Mesenteric fat pad (tissue), 1 donor: ENCODE results near the gene TEX261. TPM values are rescaled to one million over a fixed set of nuclear protein-coding genes. Genes with fewer than 3 reads are reported as not detected.

Experiments
- DNase-seq: peaks from one replicate; pipeline ENCODE4 v3.0.0-alpha.2; 2020; ENCODE audit warnings: low spot score
- total RNA-seq: library from RNA; stranded (reverse); fragmentation: NEBNext Ultra II Directional; extraction: Animal tissue kit (Norgen Biotek cat#: 25700); gene quantifications from one replicate; pipeline ENCODE4 v1.2.1, GENCODE V29; 2021
- donor health status: DM: yes; HTN: yes; CAD: no.

The TEX261 gene
- total RNA-seq, 1 donor from 2014 or later: 86.8 TPM

DNA sequence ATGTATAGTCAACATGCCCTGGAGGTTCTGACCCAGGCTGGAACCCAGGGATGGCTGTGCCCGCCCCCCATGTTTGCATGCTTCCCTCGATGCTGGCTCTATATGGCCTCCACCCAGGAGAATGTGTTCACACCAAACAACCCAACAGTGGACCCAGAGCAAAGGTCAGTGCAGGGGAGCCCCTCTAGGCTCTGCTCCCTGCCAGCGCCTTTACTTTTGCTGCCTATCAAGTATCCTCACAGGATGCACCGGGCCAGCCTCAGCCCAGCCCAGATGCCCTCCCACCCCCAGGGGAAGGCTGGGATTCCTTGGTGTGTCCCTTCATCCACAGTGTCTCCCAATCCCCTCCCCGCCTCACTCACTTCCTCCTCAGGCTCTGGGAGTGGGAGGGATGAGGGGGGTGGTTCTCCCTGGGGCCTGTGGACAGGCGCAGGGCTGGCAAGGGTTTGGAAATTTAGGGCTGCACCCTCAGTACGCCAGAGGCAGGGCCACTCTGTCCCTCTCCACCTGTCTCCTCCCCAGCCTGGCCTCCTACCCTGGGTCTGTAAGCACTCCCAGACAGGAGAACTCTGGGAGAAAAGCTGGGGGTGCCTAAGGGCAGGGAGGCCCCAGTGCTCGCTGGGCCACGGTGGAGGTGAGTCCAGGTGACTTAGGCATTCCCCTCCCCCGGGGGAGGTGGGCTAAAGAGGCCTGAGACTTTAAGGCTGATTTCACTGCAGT is 56.6 kb downstream of the TEX261 start:
- peak; percentile 78 for DNase-seq

DNA sequence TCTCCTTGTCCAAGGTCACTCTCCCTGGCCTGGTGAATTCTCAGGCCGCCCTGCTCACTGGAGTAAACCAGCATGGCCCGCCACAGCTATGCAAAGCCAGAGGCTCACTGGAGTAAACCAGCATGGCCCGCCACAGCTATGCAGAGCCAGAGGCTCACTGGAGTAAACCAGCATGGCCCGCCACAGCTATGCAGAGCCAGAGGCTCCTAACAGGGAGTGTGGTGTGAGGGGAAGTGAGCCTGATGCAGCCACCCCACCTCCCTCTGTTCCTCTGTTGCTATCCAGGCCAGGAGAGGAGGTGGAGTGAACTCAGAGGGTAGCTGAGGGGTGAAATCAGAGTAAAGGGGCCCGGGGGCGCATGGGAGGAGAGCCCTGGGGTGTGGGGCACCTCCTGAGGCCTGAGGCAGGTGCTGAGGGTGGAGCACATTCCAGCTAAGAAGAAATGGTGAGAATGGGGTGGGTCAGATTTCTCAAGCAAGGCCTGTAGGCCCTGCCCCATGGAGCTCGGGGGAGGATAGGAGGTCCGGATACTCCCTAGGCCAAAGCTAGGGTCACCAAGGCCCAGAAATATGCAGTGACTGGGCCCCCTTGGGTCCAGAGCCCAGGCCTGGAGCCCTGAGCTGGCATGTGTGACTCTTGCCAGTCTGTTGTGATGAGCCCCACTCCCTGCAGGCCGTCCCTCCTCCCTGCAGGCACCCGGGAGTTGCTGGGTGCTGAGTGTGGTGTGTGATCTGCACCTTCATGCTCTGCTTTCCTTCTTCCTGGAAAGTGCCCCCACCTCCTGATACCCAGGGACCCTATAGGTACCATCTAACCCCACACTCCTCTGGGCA is 57.5 kb downstream of the TEX261 start:
- peak; percentile 80 for DNase-seq

DNA sequence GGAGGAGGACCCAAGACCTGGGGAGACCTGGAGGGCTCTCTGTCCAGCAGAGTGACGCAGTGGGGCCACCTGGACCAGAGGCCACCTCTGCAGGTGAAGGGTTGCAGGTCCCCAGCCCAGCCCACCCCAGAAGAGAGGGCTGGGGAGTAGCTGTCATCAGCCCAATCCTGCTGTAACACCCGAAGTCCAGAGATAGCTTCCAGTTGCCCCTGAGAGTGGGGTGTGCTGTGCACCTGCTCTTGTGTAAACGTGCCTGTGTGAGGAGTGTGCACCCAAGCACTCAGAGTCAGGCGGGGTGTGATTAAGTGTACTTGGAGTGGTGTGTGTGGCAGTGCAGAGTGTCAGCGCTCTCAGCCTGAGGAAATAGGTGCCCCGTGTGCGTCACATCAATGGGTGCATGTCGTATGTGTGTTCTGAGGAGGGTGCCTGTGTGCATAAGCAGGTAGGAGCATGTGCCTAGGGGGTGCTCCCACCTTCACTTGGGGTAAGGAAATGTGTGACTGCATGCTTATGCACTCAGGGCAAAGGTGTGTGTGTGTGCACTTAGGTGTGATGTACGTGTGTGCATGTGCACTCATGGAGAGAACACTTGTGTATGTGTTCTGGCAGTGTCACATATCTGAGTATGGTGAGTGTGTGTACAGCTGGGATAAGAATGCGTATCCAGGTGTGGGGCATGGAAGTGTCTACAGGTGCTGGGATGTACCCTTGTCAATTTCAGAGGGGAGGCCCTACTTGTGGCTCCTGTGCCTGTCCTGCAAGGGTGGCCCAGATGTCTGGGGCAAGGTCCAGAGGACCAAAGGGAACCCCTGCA is 58.3 kb downstream of the TEX261 start:
- DNase-seq: peak; percentile 65

Other genes starting within 250 kb of the TEX261 start
- 3.3 TPM for gene ADD2, start 226.7 kb downstream of the TEX261 start, total RNA-seq
- not detected for gene FIGLA, start 204.2 kb downstream of the TEX261 start, total RNA-seq
- gene CLEC4F, start 174.3 kb downstream of the TEX261 start, total RNA-seq: 0.48 TPM
- gene CD207, start 159.1 kb downstream of the TEX261 start, total RNA-seq: 0.29 TPM
- gene VAX2, start 94.3 kb downstream of the TEX261 start, total RNA-seq: 2.0 TPM
- 2.4 TPM for gene ATP6V1B1, start 59.0 kb downstream of the TEX261 start, total RNA-seq
- gene ANKRD53, start 16.2 kb downstream of the TEX261 start, total RNA-seq: 17.6 TPM
- 112 TPM for gene NAGK, start 73.8 kb upstream of the TEX261 start, total RNA-seq
- gene MCEE, start 135.4 kb upstream of the TEX261 start, total RNA-seq: 15.2 TPM
- gene MPHOSPH10, start 135.8 kb upstream of the TEX261 start, total RNA-seq: 26.9 TPM
- gene PAIP2B, start 232.2 kb upstream of the TEX261 start, total RNA-seq: 1.3 TPM